ENCODE measurements around the gene GAPVD1. TPM values are rescaled to one million over a fixed set of nuclear protein-coding genes. Genes with fewer than 3 reads are reported as not detected.
A peak's percentile ranks its signal among the peaks of the same experiment; 100 is the strongest.

The GAPVD1 gene
- total RNA-seq, 1 experiment from 2014 or later, result 70.3 TPM

DNA sequence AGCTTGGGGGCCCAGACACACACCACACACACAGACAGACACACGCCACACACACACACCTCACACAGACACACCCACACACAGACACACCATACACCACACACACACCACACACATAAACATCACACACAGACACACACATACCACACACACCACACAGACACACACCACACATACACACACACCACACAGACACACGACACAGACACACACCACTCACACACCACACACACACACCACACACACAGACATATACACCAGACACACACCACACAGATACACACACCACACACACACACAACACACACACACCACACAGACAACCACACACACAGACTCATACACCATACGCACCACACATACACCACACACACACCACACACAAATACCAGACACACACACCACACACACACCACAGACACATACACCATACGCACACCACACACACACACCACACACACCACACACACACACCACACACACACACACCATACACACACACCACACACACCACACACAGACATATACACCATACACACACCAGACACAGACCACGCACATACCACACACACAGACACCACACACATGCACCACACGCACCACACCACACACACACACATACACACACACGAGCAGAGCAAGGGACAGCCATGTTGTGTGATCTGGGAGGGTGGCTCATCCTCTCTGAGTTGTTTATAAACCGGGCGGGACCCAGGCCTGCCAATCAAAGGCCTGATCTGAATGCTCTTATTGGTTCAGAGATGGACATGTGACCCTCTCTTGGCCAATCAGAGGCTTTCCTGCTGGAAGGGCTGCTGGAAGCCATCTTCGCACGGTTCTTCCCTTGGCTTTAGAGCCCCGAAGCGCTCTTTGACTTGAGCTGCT, 148.3 kb downstream of the GAPVD1 start:
- intact Hi-C loops (cut with micrococcal nuclease; ENCODE audit: unreplicated experiment), result loop anchor here (2.0 to 10.0 kb wide), 2 partner anchors 895 to 1081 kb away; no protein-coding TSS in a partner anchor
- H3K4me3 ChIP-seq, result peak overlapping the region; percentile 51
- POLR2A ChIA-PET (ENCODE audit: unreplicated experiment), result no interaction called here
- H3K27ac ChIP-seq, result no peak overlapping the region
- H3K36me3 ChIP-seq (ENCODE audit: low read depth), result no peaks in the 10 kb centered on the region
- no peaks in the 10 kb centered on the region for H3K4me1 ChIP-seq (replicated peaks; ENCODE audit: insufficient read depth)
- peak; percentile 72 to 80 for DNase-seq
- H3K9me2 ChIP-seq (ENCODE audit: insufficient read depth), result no peaks in the 10 kb centered on the region
- H4K20me1 ChIP-seq (ENCODE audit: insufficient read depth), result no peaks in the 10 kb centered on the region
- H3K79me2 ChIP-seq (ENCODE audit: low read depth), result no peaks in the 10 kb centered on the region
- CTCF ChIA-PET, result interaction anchor here (0.6 kb wide), 1 partner anchor 1199 kb away, joined by 3 read pairs; no protein-coding TSS in a partner anchor
- no peaks in the 10 kb centered on the region for H3K27me3 ChIP-seq (ENCODE audit: insufficient read depth, low read depth)
- H2AFZ ChIP-seq, result peak overlapping the region; percentile 74; the same call in 1 of the 2 replicates
- H3F3A ChIP-seq (ENCODE audit: insufficient read depth, low read depth), result peaks cover 7% of the 10 kb centered on the region; the same call in 1 of the 2 replicates
- TSS peak; percentile 23 for BruUV-seq (replicated peaks)
- no peaks in the 10 kb centered on the region for H3K9me3 ChIP-seq (ENCODE audit: insufficient read depth, low read depth)
- no peak for TF ChIP-seq EZH2 (IDR thresholded peaks at IDR 0.05; ENCODE audit: low read depth)
- TF ChIP-seq CTCF (conservative IDR thresholded peaks at IDR 0.05), result no peak
- peak overlapping the region; percentile 48; the same call in 1 of the 2 replicates for H3K4me2 ChIP-seq

- H3F3A ChIP-seq (ENCODE audit: insufficient read depth, low read depth), result peaks cover 7% of the 10 kb centered on the region; the same call in 1 of the 2 replicates
- no peak for DNase-seq
- H3K27ac ChIP-seq, result no peak overlapping the region
- POLR2A ChIA-PET (ENCODE audit: unreplicated experiment), result no interaction called here
- H2AFZ ChIP-seq, result peak overlapping the region; percentile 74; the same call in 1 of the 2 replicates
- no TSS peak for BruUV-seq (replicated peaks)
- peak overlapping the region; percentile 51 for H3K4me3 ChIP-seq
- no peaks in the 10 kb centered on the region for H4K20me1 ChIP-seq (ENCODE audit: insufficient read depth)
- no peaks in the 10 kb centered on the region for H3K4me1 ChIP-seq (replicated peaks; ENCODE audit: insufficient read depth)
- TF ChIP-seq CTCF (conservative IDR thresholded peaks at IDR 0.05) (no peak), EZH2 (IDR thresholded peaks at IDR 0.05; ENCODE audit: low read depth) (no peak)
- intact Hi-C loops (cut with micrococcal nuclease; ENCODE audit: unreplicated experiment), result no loop called here
- no peaks in the 10 kb centered on the region for H3K36me3 ChIP-seq (ENCODE audit: low read depth)
- no peaks in the 10 kb centered on the region for H3K9me3 ChIP-seq (ENCODE audit: insufficient read depth, low read depth)
- H3K4me2 ChIP-seq, result peak overlapping the region; percentile 48
- no peaks in the 10 kb centered on the region for H3K79me2 ChIP-seq (ENCODE audit: low read depth)
- H3K27me3 ChIP-seq (ENCODE audit: insufficient read depth, low read depth), result no peaks in the 10 kb centered on the region
- no peaks in the 10 kb centered on the region for H3K9me2 ChIP-seq (ENCODE audit: insufficient read depth)
- CTCF ChIA-PET, result interaction anchor here (0.6 kb wide), 1 partner anchor 1199 kb away, joined by 3 read pairs; no protein-coding TSS in a partner anchor
Measured at GRCh38 chr9:125410522-125410894, 148.9 kb downstream of the GAPVD1 start.

DNA sequence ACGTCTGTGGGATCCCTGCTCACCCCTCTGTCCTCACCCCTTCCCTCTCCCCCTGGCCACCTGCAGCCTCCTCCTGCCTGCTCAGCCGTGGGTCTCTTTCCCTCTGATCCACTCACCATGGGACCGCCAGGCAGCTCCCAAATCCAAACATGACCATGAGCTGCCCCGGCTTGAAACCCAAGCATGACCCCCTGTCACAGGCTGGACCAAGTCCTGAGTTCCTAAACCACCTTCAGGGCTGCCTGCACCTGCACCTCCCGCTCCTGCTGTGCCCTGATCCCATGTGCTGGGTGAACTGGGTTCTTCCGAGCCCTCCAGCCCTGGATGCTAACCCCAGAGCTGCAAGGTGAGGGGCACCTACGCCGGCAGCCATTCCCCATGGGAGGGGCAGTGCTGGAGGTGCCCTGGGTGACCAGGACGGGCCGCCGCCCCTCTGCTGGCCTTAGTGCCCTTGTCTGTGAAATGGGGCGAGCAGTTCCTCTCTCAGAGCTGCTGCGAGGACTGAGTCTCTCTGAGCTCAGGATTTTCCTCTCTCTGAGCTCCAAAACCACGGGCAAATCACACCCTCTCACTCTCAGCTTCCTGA, 149.6 kb downstream of the GAPVD1 start:
- Histone ChIP-seq H3K9me3 (ENCODE audit: insufficient read depth, low read depth) (no peaks in the 10 kb centered on the region), H3K4me2 (peak overlapping the region; percentile 48), H3F3A (ENCODE audit: insufficient read depth, low read depth) (0 out of 2 replicates have a peak, but pooled peaks cover 2% of the 10 kb centered on the region), H3K4me3 (peak overlapping the region; percentile 51; the same call in 1 of the 2 replicates), H3K4me1 (replicated peaks; ENCODE audit: insufficient read depth) (no peaks in the 10 kb centered on the region), H3K27ac (no peak overlapping the region), H2AFZ (no peak overlapping the region), H3K27me3 (ENCODE audit: insufficient read depth, low read depth) (no peaks in the 10 kb centered on the region), H3K79me2 (ENCODE audit: low read depth) (no peaks in the 10 kb centered on the region), H4K20me1 (ENCODE audit: insufficient read depth) (no peaks in the 10 kb centered on the region), H3K36me3 (ENCODE audit: low read depth) (no peaks in the 10 kb centered on the region), H3K9me2 (ENCODE audit: insufficient read depth) (no peaks in the 10 kb centered on the region)
- no peak for TF ChIP-seq CTCF (conservative IDR thresholded peaks at IDR 0.05)
- TF ChIP-seq EZH2 (IDR thresholded peaks at IDR 0.05; ENCODE audit: low read depth), result no peak
- no peak for DNase-seq
- ChIA-PET CTCF (no interaction called here), POLR2A (ENCODE audit: unreplicated experiment) (no interaction called here)
- BruUV-seq (replicated peaks), result no TSS peak
- intact Hi-C loops (cut with micrococcal nuclease; ENCODE audit: unreplicated experiment), result no loop called here
